HG03066 (cell line): ENCODE results near the gene MIGA1.
A peak's percentile ranks its signal among the peaks of the same experiment; 100 is the strongest.

Source experiments
- ATAC-seq: cut with Tn5 transposase; IDR thresholded peaks from one replicate; pipeline ENCODE4 v1.9.1; 2021; ENCODE audit warnings: low read depth; ENCODE audit not compliant: unreplicated experiment

Gene MIGA1

DNA sequence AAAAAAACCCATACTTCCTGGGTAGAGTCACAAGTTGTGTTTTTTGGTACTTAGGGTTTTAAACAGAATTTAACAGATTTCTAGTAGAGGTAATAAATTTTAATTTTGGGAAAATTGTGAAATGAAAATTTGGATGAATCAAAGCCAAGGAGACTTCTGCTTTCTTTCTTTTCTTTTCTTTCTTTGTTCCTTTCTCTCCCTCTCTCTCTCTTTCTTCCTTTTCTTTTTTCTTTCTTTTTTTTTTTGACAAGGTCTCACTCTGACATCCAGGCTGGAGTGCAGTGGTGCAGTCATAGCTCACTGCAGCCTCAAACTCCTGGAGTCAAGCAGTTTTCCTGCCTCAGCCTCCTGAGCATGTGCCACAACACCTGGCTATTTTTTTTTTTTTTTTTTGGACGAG, 62.1 kb downstream of the MIGA1 start:
- no peak for ATAC-seq

DNA sequence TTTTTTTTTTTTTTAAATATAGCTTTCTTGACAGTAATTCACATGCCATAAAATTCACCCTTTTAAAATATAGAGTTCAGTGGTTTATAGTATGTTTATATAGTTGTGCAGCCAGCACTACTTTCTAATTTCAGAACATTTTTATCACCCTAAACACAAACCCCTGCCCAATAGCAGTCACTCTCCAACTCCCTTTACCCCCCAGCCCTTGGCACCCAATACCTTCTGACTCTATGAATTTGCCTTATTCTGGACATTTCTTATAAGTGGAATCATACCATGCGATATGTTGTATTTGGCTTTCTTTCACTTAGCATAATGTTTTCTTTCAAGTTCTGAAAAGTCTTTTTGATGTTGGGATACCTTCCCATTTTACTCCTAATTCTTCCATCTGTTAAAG, 66.5 kb downstream of the MIGA1 start:
- ATAC-seq = no peak

DNA sequence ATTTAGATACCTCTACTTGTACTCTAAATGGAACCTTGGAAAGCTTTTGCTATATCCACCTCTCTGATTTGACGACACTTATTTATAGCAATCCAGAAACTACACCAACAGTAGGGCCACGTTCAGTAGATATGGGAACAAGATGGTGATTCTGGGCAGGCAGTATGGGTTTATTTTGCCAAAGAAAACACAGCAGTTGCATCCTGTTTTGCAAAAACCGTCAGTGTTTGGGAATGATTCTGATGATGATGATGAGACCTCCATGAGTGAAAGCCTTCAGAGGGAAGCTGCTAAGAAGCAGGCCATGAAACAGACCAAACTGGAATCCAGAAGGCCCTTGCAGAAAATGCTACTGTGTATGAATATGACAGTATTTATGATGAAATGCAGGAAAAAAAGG, 67.5 kb downstream of the MIGA1 start:
- no peak for ATAC-seq

DNA sequence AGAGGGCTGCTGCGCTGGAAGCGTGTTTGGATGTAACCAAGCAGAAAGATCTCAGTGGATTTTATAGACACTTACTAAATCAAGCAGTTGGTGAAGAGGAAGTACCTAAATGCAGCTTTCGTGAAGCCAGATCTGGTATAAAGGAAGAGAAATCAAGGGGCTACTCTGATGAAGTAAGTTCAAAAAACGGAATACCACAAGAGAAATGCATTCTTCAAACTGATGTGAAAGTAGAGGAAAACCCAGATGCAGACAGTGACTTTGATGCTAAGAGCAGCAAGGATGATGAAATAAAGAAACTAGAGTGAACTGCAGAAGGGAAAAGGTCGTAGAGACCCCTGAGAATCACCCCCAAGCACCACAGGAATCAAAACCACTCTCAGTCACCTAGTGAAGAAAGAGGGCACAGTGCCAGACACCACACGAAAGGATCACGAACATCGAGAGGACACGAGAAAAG, 68.2 kb downstream of the MIGA1 start:
- ATAC-seq = no peak

DNA sequence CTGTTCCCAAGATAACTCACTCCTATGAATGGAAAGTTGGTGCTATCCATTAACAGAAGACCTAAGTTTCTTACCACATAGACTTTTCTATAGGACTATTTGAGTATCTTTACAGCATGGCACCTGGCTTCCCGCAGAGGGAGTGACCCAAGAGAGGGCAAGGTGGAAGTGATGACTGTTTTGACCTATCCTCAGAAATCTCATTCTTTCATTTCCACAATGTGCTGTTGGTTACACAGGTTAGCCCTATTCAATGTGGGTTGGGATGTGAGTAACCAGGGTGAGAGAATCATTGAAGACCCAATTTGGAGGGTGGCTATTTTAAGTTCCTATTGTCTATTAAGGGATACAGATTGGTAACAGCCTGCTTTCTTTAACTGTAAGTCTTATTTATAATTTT, 70.6 kb downstream of the MIGA1 start:
- no peak for ATAC-seq

DNA sequence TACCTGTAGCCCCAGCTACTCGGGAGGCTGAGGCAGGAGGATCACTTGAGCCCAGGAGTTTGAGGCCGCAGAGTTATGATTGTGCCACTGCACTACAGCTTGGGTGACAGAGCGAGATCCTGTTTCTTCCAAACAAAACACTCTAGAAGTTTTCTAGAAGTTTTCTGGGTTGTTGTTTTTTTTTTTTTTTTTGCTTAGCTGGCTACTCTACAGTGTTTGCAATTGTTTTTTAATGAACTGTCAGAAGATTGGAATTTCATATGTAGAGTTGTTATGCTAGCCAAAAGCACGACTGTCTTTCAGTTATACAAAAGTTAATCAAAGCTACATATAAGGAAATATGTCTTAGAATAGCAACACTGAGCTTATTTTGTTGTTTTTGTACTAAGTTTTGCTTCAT, 78.1 kb downstream of the MIGA1 start:
- ATAC-seq = no peak

DNA sequence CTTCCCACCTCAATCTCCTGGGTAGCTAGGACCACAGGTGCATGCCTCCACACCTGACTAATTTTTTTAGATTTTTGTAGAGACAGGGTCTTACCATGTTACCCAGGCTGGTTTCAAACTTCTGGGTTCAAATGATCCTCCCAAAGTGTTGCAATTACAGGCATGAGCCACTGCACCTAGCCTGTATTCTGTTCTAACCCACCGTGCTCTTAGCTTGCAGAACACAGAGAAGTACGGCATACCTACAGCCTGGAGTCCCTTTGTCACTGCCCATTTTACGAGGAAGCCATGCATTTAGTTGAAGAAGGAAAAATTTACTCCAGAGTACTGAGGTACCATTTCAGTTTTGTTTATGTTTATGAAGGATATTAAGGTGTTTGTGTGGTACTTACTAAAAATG, 79.3 kb downstream of the MIGA1 start:
- ATAC-seq = no peak

DNA sequence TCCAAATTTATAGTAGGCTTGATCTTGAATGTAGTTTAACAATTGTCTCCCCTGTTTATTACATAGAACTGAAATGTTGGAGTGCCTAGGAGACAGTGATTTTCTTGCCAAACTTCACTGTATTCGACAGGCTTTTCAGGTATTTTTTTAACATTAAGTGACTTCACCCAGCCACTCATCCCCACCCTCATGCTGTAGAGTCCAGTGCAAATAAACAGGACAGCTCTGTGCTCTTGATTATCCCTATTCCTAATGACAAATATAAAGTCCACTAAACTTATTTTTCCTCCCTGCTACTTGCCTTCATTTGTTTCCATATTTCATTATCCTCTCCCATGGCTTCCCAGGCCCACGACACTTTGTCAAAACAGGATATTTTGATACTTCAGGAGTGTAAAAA, 79.8 kb downstream of the MIGA1 start:
- ATAC-seq = no peak

DNA sequence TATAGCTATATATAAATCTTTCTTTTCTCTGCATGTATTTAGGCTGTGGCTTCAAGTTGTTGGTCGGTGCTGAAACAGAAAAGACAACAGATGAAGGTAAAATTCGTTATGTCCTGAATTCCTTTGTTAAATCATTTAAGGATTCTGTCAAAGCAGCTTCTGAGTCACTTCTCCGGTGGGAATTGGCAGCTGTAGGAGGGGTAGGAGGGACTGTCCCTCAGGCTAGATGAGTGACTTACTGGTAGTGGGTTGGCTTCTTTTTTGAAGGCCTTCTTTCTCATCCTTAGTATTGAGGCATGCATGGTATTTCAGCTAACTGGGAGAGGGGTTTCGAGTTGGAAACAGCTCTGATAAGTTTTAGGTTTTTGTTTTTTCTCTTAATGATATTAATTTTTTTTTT, 86.8 kb downstream of the MIGA1 start:
- no peak for ATAC-seq

DNA sequence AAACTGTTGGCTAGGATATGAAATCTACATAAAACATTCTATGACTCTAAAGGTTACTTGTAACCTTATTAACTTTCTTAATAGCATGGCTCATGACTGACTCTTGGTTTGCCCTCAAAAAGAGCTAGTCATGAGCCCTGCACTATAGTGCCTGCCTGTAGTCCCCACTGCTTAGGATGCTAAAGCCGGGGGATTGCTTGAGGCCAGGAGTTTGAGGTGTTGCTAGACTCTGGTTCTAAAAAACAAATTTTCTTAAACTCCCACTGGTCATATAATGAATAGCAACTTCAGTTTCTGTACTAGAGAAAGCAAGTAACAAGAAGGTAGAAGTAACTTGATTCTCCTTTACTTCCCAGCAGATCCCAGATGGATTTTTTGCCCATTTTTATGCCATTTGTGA, 93.2 kb downstream of the MIGA1 start:
- ATAC-seq = no peak

DNA sequence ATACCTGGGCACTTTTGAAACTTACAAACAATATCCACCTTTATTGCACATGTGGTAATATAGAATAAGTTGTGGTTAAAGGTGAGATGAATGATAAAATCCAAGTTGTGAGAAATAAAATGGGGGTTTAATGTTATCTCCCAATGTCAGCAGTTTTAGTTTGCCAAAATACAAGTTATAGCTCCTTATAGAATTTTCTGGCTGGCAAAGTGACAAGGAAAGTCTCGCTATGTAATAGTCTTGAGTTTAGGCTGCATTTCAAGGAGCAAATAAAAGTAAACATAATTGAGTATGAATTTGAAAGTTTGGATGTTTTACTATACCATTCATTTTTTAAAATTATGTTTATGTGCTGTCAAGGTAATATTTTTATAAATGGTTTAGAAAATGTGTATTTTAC, 94.0 kb downstream of the MIGA1 start:
- ATAC-seq = no peak

DNA sequence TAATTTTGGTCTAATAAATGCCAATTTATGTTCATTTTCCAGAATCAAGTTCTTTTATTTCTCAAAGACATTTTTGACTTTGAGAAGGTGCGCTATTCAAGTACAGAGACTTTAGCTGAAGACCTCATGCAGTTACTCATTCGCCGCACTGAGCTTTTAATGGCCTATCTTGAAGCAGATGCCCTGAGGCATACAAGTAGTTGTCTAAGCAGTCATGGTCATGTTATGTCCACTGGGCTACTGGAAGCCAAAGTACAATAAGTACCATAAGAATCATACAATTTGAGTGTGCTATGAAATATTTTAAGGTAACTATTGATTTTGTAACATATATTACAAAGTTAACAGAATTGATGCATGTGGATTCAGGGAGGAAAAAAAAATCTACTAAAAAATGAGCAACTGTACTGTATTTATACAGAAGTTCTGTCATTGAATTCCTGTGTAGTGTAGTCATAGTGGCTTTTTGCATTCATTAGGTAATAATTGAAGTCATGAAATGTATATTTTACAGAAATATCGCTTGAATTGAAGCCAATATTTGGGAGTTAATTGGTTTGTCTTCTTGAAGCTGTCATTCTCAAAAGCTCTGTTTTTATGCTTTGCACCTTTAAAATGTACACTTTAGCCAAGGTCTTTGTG, 95.5 kb downstream of the MIGA1 start:
- no peak for ATAC-seq

DNA sequence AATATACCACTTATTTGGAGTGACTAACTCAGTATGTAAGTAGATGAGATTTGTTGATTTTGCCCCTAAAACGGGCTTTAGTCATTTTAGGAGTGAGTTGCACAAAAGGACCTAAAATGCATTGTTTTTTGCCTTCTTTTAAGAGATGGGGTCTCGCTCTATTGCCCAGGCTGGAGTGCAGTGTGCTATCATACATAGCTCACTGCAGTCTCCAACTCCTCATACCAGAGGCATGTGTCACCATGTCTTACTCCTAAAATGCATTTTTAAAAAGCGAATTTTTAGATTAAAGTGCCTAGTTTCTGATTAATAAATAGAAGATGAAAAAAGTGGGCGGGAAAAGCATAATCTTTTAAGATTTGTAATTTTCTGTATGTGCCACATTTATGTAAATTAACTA, 97.4 kb downstream of the MIGA1 start:
- ATAC-seq = no peak

DNA sequence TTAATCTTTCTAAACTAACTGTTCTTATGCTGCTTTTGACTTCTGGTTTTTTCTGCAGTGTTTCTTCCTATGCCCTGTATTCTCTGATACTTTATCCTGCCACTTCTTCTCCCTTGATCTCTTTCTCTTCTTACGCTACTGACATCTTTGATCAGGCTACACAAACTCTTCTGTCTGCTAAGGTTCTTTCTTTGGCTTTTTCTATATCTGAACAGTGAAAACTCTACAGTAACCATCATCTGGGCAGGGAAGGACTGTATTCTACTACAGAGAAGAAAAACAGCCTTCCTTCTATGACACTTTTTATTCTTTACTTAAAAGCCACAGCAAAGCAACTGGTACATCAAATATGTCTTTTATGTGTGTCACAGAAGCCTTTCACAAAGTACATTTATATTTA, 101.6 kb downstream of the MIGA1 start:
- ATAC-seq = no peak

DNA sequence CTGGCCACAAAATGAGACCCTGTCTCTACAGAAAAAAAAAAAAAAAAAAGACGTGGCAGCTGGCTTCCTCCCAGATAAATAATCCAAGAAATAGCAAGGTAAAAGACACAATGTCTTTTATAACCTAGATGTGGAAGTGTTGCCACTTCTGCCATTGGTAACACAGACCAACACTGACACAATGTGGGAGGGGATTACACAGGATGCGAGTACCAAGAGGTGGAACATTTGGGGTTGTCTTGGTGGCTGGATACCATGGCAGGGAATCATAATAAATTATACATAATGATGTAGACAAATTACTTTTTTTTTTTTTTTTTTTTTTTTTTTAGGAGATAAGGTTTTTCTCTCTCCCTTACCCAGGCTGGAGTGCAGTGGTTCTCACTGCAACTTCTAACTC, 103.0 kb downstream of the MIGA1 start:
- no peak for ATAC-seq

DNA sequence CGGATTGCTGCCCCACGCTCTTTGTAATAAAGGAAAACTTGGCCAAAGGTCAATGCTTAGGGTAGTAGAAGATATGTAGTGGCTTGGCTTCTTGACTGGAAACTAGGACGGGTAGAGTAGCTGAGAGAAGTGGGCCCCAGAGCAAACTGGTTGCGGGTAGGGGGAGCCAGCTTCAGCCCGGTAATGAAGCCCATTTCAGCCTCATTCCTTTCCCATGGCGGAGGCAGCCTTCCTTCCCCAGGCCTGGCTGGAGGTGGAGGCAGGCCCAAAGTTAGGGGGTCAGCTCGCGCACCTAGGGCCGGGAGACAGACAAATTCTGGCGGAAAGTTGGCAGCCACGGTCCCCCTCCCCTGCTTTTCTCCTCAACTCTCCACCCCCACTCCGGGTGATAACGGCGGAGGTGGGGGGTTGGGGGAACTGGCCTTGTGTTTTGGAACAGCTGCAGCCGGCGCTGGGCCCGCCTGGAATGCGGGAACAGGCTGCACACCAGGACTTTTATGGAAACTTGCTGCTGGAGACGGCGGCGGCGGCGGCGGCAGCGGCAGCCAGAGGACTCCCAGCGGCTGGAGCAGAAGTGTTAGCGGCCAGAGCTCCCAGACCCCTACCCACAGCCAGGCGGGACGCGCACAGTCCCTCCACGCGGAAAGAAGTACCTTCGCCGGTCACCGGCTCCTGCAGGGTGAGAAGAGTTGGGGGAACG, 108.8 kb downstream of the MIGA1 start, which contains the start of gene NEXN:
NEXN (plus strand) TSS at position 544 of the 700 bp plus-strand sequence. CDS start 27,483 bp downstream, outside the sequence.
- ATAC-seq = peak; percentile 22

DNA sequence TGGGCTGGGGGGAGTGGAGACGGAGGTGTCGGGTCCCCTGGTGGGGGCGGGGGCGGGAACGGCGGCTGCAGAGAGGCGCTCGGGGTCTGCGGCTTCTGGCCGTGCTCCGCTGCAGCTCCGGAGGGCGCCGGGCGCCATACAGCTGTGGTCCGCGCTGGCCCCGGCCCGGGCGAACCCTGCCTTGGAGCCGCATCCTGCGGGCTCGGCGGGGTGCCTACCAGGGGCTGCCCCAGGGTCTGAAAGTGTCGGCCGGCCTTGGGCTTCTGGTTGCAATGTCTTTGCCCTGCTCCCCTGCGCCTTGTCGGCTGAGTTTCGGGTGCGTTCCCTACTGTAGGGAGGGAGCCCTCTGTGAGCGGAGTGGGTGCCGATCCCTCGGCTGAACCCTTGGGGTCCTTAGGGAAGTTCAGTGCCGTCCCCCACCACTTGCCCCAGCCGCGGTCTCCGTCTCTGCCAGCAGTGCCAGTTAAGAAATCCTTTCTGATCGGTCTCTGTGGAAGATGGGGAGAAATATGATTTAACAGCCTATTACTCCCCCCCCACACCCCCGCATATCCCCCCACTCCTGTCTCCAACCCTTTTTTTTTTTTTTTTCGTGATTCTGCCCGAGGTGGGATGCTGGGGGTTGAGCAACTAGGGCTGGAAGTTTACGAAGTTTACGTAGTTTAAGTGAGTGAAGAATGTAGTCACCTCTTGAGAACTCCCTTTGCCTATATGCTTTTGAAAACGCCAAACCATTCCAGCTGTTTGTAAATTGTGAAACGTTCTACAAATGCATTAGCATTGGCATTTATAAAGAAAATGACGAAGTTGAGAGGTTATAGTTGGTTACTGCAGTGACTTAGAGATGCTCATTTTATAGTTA, 109.6 kb downstream of the MIGA1 start:
- peak; percentile 51 for ATAC-seq

DNA sequence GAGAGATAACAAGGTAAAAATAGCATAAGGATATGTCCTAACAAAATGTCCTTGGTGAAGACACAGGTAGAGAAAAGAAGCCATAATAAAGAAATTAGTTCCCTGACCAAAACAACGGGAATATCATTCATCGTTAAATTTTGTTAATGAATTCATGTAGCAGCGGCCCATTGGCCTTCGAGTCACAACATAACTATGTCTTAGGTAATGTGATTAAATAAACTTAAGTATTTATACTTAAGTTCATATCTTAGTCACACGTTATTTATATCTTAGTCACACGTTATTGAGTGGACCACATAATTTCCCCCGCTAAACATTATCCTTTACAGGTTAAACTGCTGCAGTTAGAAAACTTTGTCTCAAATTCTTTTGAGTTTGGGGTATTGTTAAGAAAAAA, 110.2 kb downstream of the MIGA1 start:
- no peak for ATAC-seq

DNA sequence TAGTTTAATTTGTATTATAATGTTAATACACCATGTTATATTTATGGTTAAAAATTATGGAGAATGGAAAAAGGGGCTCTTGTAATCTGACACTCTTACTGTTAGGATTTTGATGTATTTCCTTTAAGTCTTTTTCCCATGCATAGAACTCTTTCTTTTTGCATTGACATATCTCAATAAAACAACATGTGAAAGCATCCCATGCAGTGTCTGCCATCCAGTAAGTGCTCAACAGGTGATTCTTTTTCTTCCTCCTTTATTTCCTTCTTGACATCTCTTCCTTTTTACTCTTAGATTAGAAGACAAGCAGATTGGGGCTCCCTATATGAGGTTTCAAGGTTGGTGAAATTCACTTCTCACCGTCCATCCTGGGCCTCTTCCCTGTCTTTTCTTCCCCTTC, 111.8 kb downstream of the MIGA1 start:
- no peak for ATAC-seq

DNA sequence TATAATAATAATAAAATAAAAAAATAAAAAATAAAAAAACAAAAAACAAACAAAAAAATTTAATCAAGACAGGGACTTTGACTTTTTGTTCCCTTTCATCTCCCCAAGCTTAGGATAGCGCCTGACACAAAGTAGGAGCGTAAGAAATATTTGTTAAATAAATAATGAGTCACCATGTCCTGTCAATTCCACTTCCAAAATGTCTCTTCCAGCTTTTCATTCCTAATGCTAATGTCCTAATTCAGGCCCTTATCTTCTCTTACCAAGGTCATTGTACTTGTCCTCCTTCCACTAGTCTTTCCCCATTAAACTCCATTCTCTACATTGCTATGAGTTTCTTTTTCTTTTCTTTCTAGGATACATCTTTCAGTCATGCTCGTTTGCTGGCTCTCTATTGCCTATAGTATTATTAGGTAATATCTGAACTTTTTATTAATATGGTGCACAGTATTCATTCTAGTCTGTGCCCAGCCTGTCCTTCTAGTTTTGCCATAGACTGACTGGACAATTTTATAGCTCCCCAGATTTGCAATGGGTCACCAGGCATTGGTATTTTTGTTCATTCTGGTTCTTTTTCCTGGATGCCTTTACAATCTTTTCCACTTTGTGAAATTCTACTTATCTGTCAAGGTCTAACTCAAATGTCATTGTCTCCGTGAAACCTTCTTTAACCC, 120.3 kb downstream of the MIGA1 start:
- ATAC-seq = no peak
